A549 treated with ZK216348 at 1 μM for 4 hours (cell line): ENCODE data around the gene AMER3. TPM values are rescaled to one million over a fixed set of nuclear protein-coding genes. Genes with fewer than 3 reads are reported as not detected.

Source experiments
- total RNA-seq: library from RNA; stranded (reverse); fragments of 200-300 nt; extraction: Qiagen RNA extraction; gene quantifications from 5 replicates; pipeline ENCODE4 v1.2.3, GENCODE V29; 2022; ENCODE audit warnings: low read depth

The AMER3 gene
- not detected in 5 replicates for total RNA-seq

DNA sequence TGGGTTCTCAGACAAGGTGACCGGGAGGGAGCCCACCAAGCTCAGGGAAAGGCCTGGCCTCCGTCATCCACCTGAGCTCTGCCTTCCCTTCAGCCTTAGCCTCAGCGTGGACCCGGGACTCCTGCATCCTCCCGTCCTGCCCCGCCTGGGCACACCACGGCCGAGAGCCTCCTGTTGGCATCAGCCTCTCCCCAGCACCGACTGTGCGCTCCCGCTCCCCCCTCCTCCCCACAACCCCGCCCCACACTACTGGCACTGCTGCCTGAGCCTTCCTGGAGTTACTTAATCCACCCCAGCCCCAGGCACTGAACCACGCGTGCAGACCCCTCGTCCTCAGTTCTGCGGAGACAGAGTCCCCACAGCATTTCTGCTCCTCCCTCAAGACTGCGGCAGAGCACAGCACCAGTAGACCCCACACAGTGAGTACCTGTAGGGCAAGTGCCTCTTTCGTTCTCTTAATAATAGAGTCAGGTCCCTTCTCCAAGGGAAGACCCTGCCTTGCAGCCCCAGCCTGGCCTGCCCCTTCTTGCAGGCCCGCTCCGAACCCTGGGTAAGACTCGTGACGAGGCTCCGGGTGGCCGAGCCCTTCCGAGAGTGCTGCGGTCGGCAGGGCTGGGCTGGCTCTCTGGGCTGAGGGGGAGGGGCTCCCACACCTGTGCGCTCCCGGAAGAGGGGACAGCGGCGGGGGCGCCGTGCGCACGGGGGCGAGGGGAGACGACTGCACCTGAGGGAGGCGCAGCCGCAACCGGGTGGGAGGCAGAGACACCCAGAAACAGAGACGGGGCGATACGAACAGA lies at the start of gene AMER3:
Gene AMER3 (plus strand): TSS at position 285 of the 797 bp plus-strand sequence. CDS start 6,533 bp downstream, outside the sequence.

DNA sequence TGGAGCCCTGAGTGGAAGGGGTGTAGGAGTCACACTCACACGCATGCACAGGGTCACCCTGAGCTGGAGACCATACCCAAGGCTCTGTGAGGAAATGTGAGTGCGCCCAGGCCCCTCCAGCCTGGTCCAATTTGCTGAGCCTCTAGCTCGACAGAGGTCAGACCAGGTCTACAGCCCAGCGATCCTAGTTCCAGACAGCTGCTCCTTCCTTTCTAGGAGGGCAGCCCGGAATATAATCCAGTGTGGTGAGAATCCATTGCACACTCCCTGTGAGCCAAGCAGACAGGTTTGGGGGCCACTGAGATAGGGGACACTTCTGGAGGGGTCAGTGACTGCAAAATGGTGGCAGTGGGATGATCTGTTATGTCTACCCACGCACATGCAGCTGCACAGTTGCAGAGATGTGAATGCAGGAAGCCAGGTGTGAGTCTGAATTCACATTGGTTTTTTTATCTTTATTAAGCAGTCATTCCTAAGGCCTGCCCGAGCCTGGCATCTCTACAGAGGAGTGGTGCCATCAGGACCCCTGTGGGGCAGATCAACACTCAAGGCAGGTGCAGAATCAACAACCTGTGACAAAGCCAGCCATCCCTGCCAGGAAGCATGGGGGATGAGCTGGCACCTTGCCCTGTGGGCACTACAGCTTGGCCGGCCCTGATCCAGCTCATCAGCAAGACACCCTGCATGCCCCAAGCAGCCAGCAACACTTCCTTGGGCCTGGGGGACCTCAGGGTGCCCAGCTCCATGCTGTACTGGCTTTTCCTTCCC lies 26.6 kb upstream of the AMER3 start, which contains the start of gene GPR148:
Gene GPR148 (plus strand): TSS at position 522 of the 768 bp plus-strand sequence. CDS start 82 bp downstream, at position 604.

Other genes with a start within 250 kb of the AMER3 start
- gene POTEI, start 246.2 kb upstream of the AMER3 start, total RNA-seq = not detected in 5 replicates
- gene CFC1B, start 234.3 kb upstream of the AMER3 start, total RNA-seq = not detected in 5 replicates
- gene CFC1, start 156.0 kb upstream of the AMER3 start, total RNA-seq = not detected in 5 replicates
- gene POTEJ, start 144.1 kb upstream of the AMER3 start, total RNA-seq = not detected in 5 replicates
- not detected in 5 replicates for gene GPR148, start 26.5 kb upstream of the AMER3 start, total RNA-seq
- 5.8 to 9.2 TPM (median 7.6 TPM) in 5 replicates for gene ARHGEF4, start 81.4 kb downstream of the AMER3 start, total RNA-seq